Tibial nerve (tissue), 4 donors: Measurements from ENCODE around the gene IL31. TPM values are rescaled to one million over a fixed set of nuclear protein-coding genes. Genes with fewer than 3 reads are reported as not detected.

Experiments
- DNase-seq, 2 donors: peaks; one replicate each; pipeline ENCODE4 v3.0.0-alpha.2; 2019; ENCODE audit warnings: low spot score in 2 of 2
- H3K27ac ChIP-seq, 4 donors: fragments of 200-600 bp; sonication (generic) in 3 of 4; one replicate each; pipeline ENCODE4 v1.5.1; 2017 to 2019; ENCODE audit warnings: mild to moderate bottlenecking in 1 of 4
- H3K27me3 ChIP-seq, 2 donors: fragments of 200-600 bp; sonication (generic) in 1 of 2; one replicate each; pipeline versions ENCODE4 v1.5.1 to v1.6.0; 2017 to 2019
- H3K36me3 ChIP-seq, 3 donors: fragments of 200-600 bp; sonication (generic); one replicate each; pipeline ENCODE4 v1.5.1; 2018 to 2019
- H3K4me1 ChIP-seq, 4 donors: fragments of 200-600 bp; sonication (generic) in 3 of 4; one replicate each; pipeline ENCODE4 v1.5.1; 2017 to 2019
- H3K4me3 ChIP-seq, 4 donors: fragments of 200-600 bp; sonication (generic) in 3 of 4; one replicate each; pipeline ENCODE4 v1.5.1; 2017 to 2019; ENCODE audit warnings: mild to moderate bottlenecking in 1 of 4, moderate library complexity in 1 of 4
- H3K9me3 ChIP-seq, 4 donors: fragments of 200-600 bp; sonication (generic) in 3 of 4; one replicate each; pipeline ENCODE4 v1.5.1; 2017 to 2019
- CTCF ChIP-seq, 5 experiments: fragments of 200-600 bp in 3 of 5; fragments of 450-650 bp in 2 of 5; sonication (generic) in 3 of 5; IDR thresholded peaks; one replicate each; pipeline ENCODE4 v1.5.1; 2016 to 2019; ENCODE audit warnings: antibody characterized with exemption in 5 of 5, mild to moderate bottlenecking in 3 of 5, moderate library complexity in 2 of 5
- EP300 ChIP-seq, 2 donors: sonication (generic); formaldehyde crosslinking; IDR thresholded peaks; one replicate each; pipeline ENCODE4 v1.6.1; 2017; ENCODE audit warnings: antibody characterized with exemption in 2 of 2, mild to moderate bottlenecking in 1 of 2
- POLR2A ChIP-seq, 2 donors: fragments of 450-650 bp; IDR thresholded peaks; one replicate each; pipeline ENCODE4 v1.6.1; 2017; ENCODE audit warnings: antibody characterized with exemption in 2 of 2, mild to moderate bottlenecking in 2 of 2, moderate library complexity in 2 of 2
- WGBS, 2 donors: methylation state at CpG; one replicate each; pipeline ENCODE4 v1.1.5; 2018; 5-methylcytosine and 5-hydroxymethylcytosine counted together
- total RNA-seq, 4 donors: library from RNA; depleted of rRNA; stranded (reverse); fragments of >200 nt; gene quantifications; one replicate each; pipeline ENCODE4 v1.1.0, GENCODE V29; 2016

Gene IL31
- total RNA-seq, 4 donors from 2014 or later: not detected

- TF ChIP-seq CTCF (IDR thresholded peaks at IDR 0.05) (no peak), POLR2A (IDR thresholded peaks at IDR 0.05) (no peak), EP300 (IDR thresholded peaks at IDR 0.05) (no peak)
- 77 to 78% methylated on average over 8 of the region's 8 CpGs for WGBS, 2 donors
These were observed 12.3 kb downstream of the IL31 start for GRCh38 chr12:122161682-122162081.

DNA sequence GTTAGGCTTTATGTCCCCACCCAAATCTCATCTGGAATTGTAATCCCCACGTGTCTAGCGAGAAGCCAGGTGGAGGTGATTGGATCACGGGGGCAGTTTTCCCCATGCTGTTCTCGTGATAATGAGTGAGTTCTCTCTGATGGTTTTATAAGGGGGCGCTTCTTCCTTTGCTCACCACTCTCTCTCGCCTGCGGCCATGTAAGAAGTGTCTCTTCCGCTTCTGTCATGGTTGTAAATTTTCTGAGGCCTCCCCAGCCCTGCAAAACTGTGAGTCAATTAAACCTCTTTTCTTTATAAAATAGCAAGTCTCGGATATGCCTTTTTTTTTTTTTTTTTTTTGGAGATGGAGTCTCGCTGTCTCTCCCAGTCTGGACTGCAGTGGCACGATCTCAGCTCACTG, 13.3 kb downstream of the IL31 start:
- H3K36me3 ChIP-seq: no peaks in the 10 kb centered on the region

More at GRCh38 chr12:122161682-122162081, 12.3 kb downstream of the IL31 start:
- no peaks in the 10 kb centered on the region for H3K4me1 ChIP-seq
- H3K9me3 ChIP-seq: no peaks in the 10 kb centered on the region
- no peaks in the 10 kb centered on the region for H3K36me3 ChIP-seq
- no peak for DNase-seq
- H3K4me3 ChIP-seq: no peak overlapping the region
- no peak overlapping the region for H3K27ac ChIP-seq
- no peaks in the 10 kb centered on the region for H3K27me3 ChIP-seq

GRCh38 chr12:122159882-122160281, 14.1 kb downstream of the IL31 start:
- 66 to 67% methylated on average over 4 of the region's 4 CpGs for WGBS, 2 donors
- Histone ChIP-seq H3K27me3 (no peaks in the 10 kb centered on the region), H3K9me3 (no peaks in the 10 kb centered on the region), H3K4me3 (no peak overlapping the region), H3K27ac (no peak overlapping the region), H3K36me3 (no peaks in the 10 kb centered on the region), H3K4me1 (no peaks in the 10 kb centered on the region)
- no peak for DNase-seq
- no peak for TF ChIP-seq EP300 (IDR thresholded peaks at IDR 0.05)
- no peak for TF ChIP-seq POLR2A (IDR thresholded peaks at IDR 0.05)
- no peak for TF ChIP-seq CTCF (IDR thresholded peaks at IDR 0.05)

More for the DNA sequence above, 13.3 kb downstream of the IL31 start:
- Histone ChIP-seq H3K4me1 (no peaks in the 10 kb centered on the region), H3K27me3 (no peaks in the 10 kb centered on the region), H3K27ac (no peak overlapping the region), H3K9me3 (no peaks in the 10 kb centered on the region), H3K4me3 (no peak overlapping the region)
- TF ChIP-seq EP300 (IDR thresholded peaks at IDR 0.05) (no peak), POLR2A (IDR thresholded peaks at IDR 0.05) (no peak), CTCF (IDR thresholded peaks at IDR 0.05) (no peak)
- DNase-seq: no peak
- 76 to 82% methylated on average over 11 of the region's 11 CpGs for WGBS, 2 donors

DNA sequence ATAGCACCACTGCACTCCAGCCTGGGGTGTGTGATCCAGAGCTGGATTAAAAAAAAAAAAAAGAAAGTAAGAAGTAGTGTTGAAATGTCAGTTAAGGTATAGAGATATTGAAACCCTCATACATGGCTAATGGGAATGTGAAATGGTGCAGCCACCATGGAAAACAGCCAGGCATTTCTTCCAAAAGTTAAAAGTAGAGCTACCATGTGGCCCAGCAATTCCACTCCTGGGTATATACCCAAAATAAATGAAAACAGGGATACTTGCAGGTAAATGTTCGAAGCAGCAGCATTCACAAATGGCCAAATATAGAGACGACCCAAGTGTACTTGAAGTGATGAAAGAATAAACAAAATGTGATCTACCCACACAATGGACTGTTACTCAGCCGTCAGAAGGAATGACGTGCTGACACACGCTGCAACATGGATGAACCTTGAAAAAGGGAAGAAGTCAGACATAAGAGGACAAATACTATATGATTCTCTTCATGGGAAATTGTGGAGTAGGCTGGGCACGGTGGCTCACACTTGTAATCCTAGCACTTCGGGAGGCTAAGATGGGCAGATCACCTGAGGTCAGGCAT, 15.2 kb downstream of the IL31 start:
- TF ChIP-seq POLR2A (IDR thresholded peaks at IDR 0.05): no peak
- no peak for TF ChIP-seq EP300 (IDR thresholded peaks at IDR 0.05)
- TF ChIP-seq CTCF (IDR thresholded peaks at IDR 0.05): no peak
- 83 to 90% methylated on average over 7 of the region's 7 CpGs for WGBS, 2 donors
- no peak overlapping the region for H3K27ac ChIP-seq
- no peaks in the 10 kb centered on the region for H3K36me3 ChIP-seq
- H3K9me3 ChIP-seq: no peaks in the 10 kb centered on the region
- no peaks in the 10 kb centered on the region for H3K27me3 ChIP-seq
- H3K4me3 ChIP-seq: no peak overlapping the region
- H3K4me1 ChIP-seq: no peaks in the 10 kb centered on the region
- DNase-seq: no peak

DNA sequence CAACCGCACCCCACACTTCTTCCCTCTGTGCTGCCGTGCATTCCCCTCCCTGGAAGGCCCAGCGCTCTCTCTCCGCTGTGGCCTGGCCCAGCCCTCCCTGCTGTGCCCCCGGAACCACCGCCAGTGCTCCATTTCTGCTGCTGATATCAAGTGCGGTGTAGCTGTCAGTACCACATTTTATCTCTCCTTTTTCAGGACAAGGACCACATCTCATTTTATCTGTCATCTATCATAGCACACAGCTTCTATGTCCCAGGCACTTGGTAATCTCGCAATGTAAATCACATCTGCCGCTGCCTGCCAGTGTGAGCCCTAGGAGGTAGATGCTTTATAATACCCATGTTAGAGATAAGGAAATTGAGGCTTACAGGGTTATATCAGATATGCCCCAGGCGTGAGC, 18.3 kb downstream of the IL31 start:
- TF ChIP-seq CTCF (IDR thresholded peaks at IDR 0.05) (no peak), POLR2A (IDR thresholded peaks at IDR 0.05) (no peak), EP300 (IDR thresholded peaks at IDR 0.05) (no peak)
- WGBS, 2 donors: 80 to 83% methylated on average over 10 of the region's 10 CpGs

More for the DNA sequence above, 18.3 kb downstream of the IL31 start:
- Histone ChIP-seq H3K27ac (no peak overlapping the region), H3K4me1 (no peaks in the 10 kb centered on the region), H3K4me3 (no peak overlapping the region), H3K27me3 (no peaks in the 10 kb centered on the region), H3K36me3 (no peaks in the 10 kb centered on the region), H3K9me3 (no peaks in the 10 kb centered on the region)
- no peak for DNase-seq
